Sigmoid colon (tissue), 4 donors: ENCODE data around the gene SYNPO2.

Experiments used
- EP300 ChIP-seq, 4 donors: sonication (generic); formaldehyde crosslinking; IDR thresholded peaks; one replicate each; pipeline ENCODE4 v1.6.1; 2017; ENCODE audit warnings: antibody characterized with exemption in 4 of 4
- POLR2A ChIP-seq, 2 donors: fragments of 450-650 bp; IDR thresholded peaks; one replicate each; pipeline ENCODE4 v1.6.1; 2016; ENCODE audit warnings: antibody characterized with exemption in 2 of 2, mild to moderate bottlenecking in 2 of 2, moderate library complexity in 2 of 2
- POLR2AphosphoS5 ChIP-seq, 4 donors: sonication (generic); formaldehyde crosslinking; IDR thresholded peaks; one replicate each; pipeline ENCODE4 v1.6.1; 2017; ENCODE audit warnings: antibody characterized with exemption in 4 of 4
- TF ChIP-seq, protein P1 (sequence below), 4 experiments: fragments of 450-650 bp in 3 of 4; fragments of 200-600 bp in 1 of 4; IDR thresholded peaks; one replicate each; pipeline ENCODE4 v1.5.1; 2016 to 2019; ENCODE audit warnings: antibody characterized with exemption in 4 of 4, mild to moderate bottlenecking in 3 of 4, moderate library complexity in 2 of 4

DNA sequence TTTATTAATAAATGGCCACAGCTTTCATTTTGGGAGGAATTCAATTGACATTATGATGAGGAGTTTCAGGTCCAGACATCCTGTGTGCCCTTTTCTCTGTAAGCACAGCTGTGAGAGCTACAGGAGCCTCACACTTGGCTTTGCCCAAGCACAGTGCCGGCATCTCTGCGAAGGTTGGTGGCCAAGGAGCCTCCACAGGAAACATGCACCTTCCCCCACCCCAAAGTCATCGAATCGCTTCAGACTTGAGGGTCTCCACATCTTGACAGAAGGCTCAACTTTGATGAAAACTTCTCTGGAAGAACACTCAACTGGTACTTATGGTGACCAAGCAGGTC is 100.0 kb downstream of the SYNPO2 start:
- TF ChIP-seq, protein P1, sequence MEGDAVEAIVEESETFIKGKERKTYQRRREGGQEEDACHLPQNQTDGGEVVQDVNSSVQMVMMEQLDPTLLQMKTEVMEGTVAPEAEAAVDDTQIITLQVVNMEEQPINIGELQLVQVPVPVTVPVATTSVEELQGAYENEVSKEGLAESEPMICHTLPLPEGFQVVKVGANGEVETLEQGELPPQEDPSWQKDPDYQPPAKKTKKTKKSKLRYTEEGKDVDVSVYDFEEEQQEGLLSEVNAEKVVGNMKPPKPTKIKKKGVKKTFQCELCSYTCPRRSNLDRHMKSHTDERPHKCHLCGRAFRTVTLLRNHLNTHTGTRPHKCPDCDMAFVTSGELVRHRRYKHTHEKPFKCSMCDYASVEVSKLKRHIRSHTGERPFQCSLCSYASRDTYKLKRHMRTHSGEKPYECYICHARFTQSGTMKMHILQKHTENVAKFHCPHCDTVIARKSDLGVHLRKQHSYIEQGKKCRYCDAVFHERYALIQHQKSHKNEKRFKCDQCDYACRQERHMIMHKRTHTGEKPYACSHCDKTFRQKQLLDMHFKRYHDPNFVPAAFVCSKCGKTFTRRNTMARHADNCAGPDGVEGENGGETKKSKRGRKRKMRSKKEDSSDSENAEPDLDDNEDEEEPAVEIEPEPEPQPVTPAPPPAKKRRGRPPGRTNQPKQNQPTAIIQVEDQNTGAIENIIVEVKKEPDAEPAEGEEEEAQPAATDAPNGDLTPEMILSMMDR (IDR thresholded peaks at IDR 0.05): no peak
- TF ChIP-seq POLR2A (IDR thresholded peaks at IDR 0.05): no peak
- no peak for TF ChIP-seq EP300 (IDR thresholded peaks at IDR 0.05)
- TF ChIP-seq POLR2AphosphoS5 (IDR thresholded peaks at IDR 0.05): no peak
